CD4-positive, alpha-beta T cell (primary cell): ENCODE measurements around the gene TMOD1. TPM values are rescaled to one million over a fixed set of nuclear protein-coding genes. Genes with fewer than 3 reads are reported as not detected.

Experiments
- ATAC-seq: fragments of 200-7000 bp; cut with Tn5 transposase; one replicate; pipeline ENCODE4 v1.10.0; 2022; ENCODE audit warnings: mild to moderate bottlenecking; ENCODE audit not compliant: poor library complexity
- CTCF ChIA-PET: fragments of 350-600 bp; sonication (Branson Sonifier 250); formaldehyde crosslinking; loops from one replicate; lab custom pipeline; 2021; ENCODE audit warnings: antibody characterized with exemption, inconsistent platforms; lab: Charles Lee
- POLR2A ChIA-PET: fragments of 350-600 bp; sonication (Branson Sonifier 250); formaldehyde crosslinking; loops from one replicate; lab custom pipeline; 2021; ENCODE audit warnings: antibody characterized with exemption, inconsistent platforms; lab: Charles Lee
- DNase-seq, 14 experiments: peaks; one replicate each; pipeline ENCODE4 v3.0.0-alpha.2; 2013 to 2020; ENCODE audit warnings: mixed read lengths in 2 of 14
- H3K27ac ChIP-seq, 2 donors: one replicate each; pipeline versions ENCODE4 v1.5.1 to v1.7.0; 2013; ENCODE audit warnings: low read length in 2 of 2, low read depth in 1 of 2, mild to moderate bottlenecking in 1 of 2
- H3K27me3 ChIP-seq, 2 experiments: 1 replicate in 1 of 2; 2 replicates in 1 of 2; pipeline versions ENCODE4 v1.6.1 to v1.7.0; 2013; ENCODE audit warnings: low read length in 2 of 2, control low read depth in 1 of 2, mild to moderate bottlenecking in 1 of 2, moderate library complexity in 1 of 2; ENCODE audit not compliant: insufficient read depth in 2 of 2, control insufficient read depth in 1 of 2
- H3K36me3 ChIP-seq: one replicate; pipeline ENCODE4 v1.6.1; 2013; ENCODE audit warnings: low read length, control low read depth; ENCODE audit not compliant: insufficient read depth
- H3K4me1 ChIP-seq: one replicate; pipeline ENCODE4 v1.6.1; 2013; ENCODE audit warnings: low read length, control low read depth; ENCODE audit not compliant: insufficient read depth
- H3K4me3 ChIP-seq: one replicate; pipeline ENCODE4 v1.5.1; 2013; ENCODE audit warnings: mild to moderate bottlenecking, low read length, moderate library complexity
- H3K9me3 ChIP-seq, 2 experiments: 1 replicate in 1 of 2; 2 replicates in 1 of 2; pipeline versions ENCODE4 v1.6.1 to v1.7.0; 2013; ENCODE audit warnings: low read length in 2 of 2, mild to moderate bottlenecking in 2 of 2, control low read depth in 1 of 2, moderate library complexity in 1 of 2; ENCODE audit not compliant: control insufficient read depth in 1 of 2, insufficient read depth in 1 of 2
- H3K27ac Mint-ChIP-seq: one replicate; pipeline ENCODE4 v1.8.0; 2020; ENCODE audit warnings: mixed read lengths
- H3K27me3 Mint-ChIP-seq: one replicate; pipeline ENCODE4 v1.8.0; 2021; ENCODE audit warnings: mixed read lengths
- H3K36me3 Mint-ChIP-seq: one replicate; pipeline ENCODE4 v1.8.0; 2021; ENCODE audit warnings: low read depth, mixed read lengths
- H3K4me1 Mint-ChIP-seq: one replicate; pipeline ENCODE4 v1.8.0; 2021; ENCODE audit warnings: low read depth, mixed read lengths
- H3K4me3 Mint-ChIP-seq: one replicate; pipeline ENCODE4 v1.8.0; 2020; ENCODE audit warnings: mild to moderate bottlenecking, mixed read lengths
- H3K9me3 Mint-ChIP-seq: one replicate; pipeline ENCODE4 v1.8.0; 2020; ENCODE audit warnings: mixed read lengths
- intact Hi-C, 2 experiments: fragments of 100-400 bp; cut with DNase I in 1 of 2; cut with micrococcal nuclease in 1 of 2; formaldehyde crosslinking; loops; one replicate each; pipeline versions ENCODE4 v1.15.1 to v1.9.0; 2023 to 2025; cut with DNase I, micrococcal nuclease
- total RNA-seq, 174 experiments: library from RNA in 2 of 174; stranded (reverse) in 2 of 174; gene quantifications; one replicate each; pipeline ENCODE4 v1.2.3 and lab custom pipeline; 2021 to 2026
- TF ChIP-seq, protein P1 (sequence below): fragments of 200-600 bp; IDR thresholded peaks from one replicate; pipeline ENCODE4 v1.8.0; 2022; ENCODE audit warnings: antibody characterized with exemption, mild to moderate bottlenecking

The TMOD1 gene
- total RNA-seq, 2 experiments from 2014 or later: 0.20 to 0.47 TPM

- Histone ChIP-seq H3K4me3 (no peak overlapping the region), H3K9me3 (no peaks in the 10 kb centered on the region), H3K27me3 (no peaks in the 10 kb centered on the region), H3K36me3 (peaks cover 35% of the 10 kb centered on the region), H3K27ac (no peak overlapping the region), H3K4me1 (no peaks in the 10 kb centered on the region)
- ATAC-seq: no peak
- H3K4me3 Mint-ChIP-seq: no peak overlapping the region
- CTCF ChIA-PET: interaction anchor here (1.5 kb wide), 1 partner anchor 11 kb away, joined by 4 read pairs; no protein-coding TSS in a partner anchor
- no peaks in the 10 kb centered on the region for H3K4me1 Mint-ChIP-seq
- H3K36me3 Mint-ChIP-seq: peaks cover 82% of the 10 kb centered on the region
- H3K9me3 Mint-ChIP-seq: no peaks in the 10 kb centered on the region
- no peak for DNase-seq
- H3K27ac Mint-ChIP-seq: no peak overlapping the region
- POLR2A ChIA-PET: no interaction called here
- no peaks in the 10 kb centered on the region for H3K27me3 Mint-ChIP-seq
- intact Hi-C loops: no loop called here
- TF ChIP-seq, protein P1, sequence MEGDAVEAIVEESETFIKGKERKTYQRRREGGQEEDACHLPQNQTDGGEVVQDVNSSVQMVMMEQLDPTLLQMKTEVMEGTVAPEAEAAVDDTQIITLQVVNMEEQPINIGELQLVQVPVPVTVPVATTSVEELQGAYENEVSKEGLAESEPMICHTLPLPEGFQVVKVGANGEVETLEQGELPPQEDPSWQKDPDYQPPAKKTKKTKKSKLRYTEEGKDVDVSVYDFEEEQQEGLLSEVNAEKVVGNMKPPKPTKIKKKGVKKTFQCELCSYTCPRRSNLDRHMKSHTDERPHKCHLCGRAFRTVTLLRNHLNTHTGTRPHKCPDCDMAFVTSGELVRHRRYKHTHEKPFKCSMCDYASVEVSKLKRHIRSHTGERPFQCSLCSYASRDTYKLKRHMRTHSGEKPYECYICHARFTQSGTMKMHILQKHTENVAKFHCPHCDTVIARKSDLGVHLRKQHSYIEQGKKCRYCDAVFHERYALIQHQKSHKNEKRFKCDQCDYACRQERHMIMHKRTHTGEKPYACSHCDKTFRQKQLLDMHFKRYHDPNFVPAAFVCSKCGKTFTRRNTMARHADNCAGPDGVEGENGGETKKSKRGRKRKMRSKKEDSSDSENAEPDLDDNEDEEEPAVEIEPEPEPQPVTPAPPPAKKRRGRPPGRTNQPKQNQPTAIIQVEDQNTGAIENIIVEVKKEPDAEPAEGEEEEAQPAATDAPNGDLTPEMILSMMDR: no peak
Measured at GRCh38 chr9:97470076-97470475, 31.4 kb upstream of the TMOD1 start.

- H3K9me3 Mint-ChIP-seq: no peaks in the 10 kb centered on the region
- no peaks in the 10 kb centered on the region for H3K4me1 ChIP-seq
- TF ChIP-seq, protein P1: no peak
- no peaks in the 10 kb centered on the region for H3K9me3 ChIP-seq
- no peak overlapping the region for H3K4me3 ChIP-seq
- DNase-seq: no peak
- H3K27me3 Mint-ChIP-seq: no peaks in the 10 kb centered on the region
- peaks cover 25% of the 10 kb centered on the region for H3K36me3 ChIP-seq
- ChIA-PET CTCF (interaction anchor here (1.1 to 1.6 kb wide), 2 partner anchors 12 to 125 kb away, joined by 3 read pairs; no protein-coding TSS in a partner anchor), POLR2A (no interaction called here)
- no peak overlapping the region for H3K4me3 Mint-ChIP-seq
- no peak overlapping the region for H3K27ac ChIP-seq
- H3K4me1 Mint-ChIP-seq: no peaks in the 10 kb centered on the region
- H3K27ac Mint-ChIP-seq: no peak overlapping the region
- peaks cover 70% of the 10 kb centered on the region for H3K36me3 Mint-ChIP-seq
- intact Hi-C loops: no loop called here
- H3K27me3 ChIP-seq: no peaks in the 10 kb centered on the region
- no peak for ATAC-seq
Measured at GRCh38 chr9:97473717-97474116, 27.7 kb upstream of the TMOD1 start.

DNA sequence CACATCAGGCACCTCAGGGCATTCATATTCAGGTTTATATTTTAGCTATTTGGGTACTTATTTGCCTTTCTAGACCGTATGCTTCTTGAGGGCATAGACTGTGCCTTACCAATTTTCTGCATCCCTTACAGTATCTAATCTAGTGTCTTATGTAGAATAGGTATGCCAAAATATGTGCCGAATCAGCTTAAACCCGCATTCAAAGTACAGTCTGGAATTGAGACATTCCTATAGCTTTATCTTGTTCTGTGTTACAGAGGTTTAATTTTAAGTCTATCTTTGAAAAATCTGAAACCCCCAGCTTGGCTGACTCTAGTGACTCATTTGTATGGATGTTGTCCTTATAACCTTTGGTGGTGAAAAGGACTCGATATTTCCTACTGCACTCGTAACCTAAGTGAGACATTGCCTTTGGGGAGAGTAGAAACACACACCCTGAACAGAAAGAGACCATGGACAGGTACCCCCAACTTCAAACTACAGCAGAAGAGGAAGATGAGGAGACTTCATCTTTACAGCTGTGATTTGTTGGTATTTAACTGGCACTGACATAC is 27.0 kb upstream of the TMOD1 start:
- Mint-ChIP-seq H3K27me3 (no peaks in the 10 kb centered on the region), H3K4me1 (no peaks in the 10 kb centered on the region), H3K27ac (no peak overlapping the region), H3K4me3 (no peak overlapping the region), H3K36me3 (peaks cover 72% of the 10 kb centered on the region), H3K9me3 (no peaks in the 10 kb centered on the region)
- Histone ChIP-seq H3K9me3 (no peaks in the 10 kb centered on the region), H3K27ac (no peak overlapping the region), H3K36me3 (peaks cover 30% of the 10 kb centered on the region), H3K27me3 (no peaks in the 10 kb centered on the region), H3K4me1 (no peaks in the 10 kb centered on the region), H3K4me3 (no peak overlapping the region)
- intact Hi-C loops: no loop called here
- ChIA-PET CTCF (interaction anchor here (1.6 kb wide), 1 partner anchor 124 kb away, joined by 3 read pairs; no protein-coding TSS in a partner anchor), POLR2A (no interaction called here)
- TF ChIP-seq, protein P1: no peak
- no peak for DNase-seq
- no peak for ATAC-seq
